Hypothalamus (tissue), 51 donors: ENCODE measurements around the gene CRAT.

ENCODE experiments used
- DNase-seq, 51 donors: peaks; one replicate each; lab custom pipeline; 2025; lab: John Stamatoyannopoulos, UW

Gene CRAT

DNA sequence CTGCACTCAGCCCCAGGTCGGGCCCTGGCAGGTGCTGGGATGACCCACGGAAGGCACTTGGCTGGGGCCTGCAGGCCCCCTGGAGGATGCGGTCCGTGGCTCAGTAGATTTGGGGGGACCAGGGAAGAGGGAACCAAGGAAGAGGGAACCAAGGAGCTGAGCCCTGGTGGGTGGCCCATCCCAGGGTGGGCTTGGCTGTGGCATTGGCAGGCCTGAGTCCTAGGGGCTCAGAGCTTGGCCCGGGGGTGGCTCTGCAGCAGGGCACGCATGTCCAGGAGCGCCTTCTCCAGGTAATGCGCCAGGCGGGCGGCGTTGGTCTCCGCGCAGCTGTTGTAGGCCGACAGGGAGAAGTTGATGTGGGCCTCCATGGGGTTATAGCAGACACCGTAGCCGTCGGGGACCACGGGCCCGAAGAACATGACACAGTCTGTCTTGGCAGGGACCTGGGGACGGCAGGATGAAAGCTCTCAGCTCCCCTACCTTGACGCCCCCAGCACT is 15.4 kb downstream of the CRAT start:
- DNase-seq = no peak

DNA sequence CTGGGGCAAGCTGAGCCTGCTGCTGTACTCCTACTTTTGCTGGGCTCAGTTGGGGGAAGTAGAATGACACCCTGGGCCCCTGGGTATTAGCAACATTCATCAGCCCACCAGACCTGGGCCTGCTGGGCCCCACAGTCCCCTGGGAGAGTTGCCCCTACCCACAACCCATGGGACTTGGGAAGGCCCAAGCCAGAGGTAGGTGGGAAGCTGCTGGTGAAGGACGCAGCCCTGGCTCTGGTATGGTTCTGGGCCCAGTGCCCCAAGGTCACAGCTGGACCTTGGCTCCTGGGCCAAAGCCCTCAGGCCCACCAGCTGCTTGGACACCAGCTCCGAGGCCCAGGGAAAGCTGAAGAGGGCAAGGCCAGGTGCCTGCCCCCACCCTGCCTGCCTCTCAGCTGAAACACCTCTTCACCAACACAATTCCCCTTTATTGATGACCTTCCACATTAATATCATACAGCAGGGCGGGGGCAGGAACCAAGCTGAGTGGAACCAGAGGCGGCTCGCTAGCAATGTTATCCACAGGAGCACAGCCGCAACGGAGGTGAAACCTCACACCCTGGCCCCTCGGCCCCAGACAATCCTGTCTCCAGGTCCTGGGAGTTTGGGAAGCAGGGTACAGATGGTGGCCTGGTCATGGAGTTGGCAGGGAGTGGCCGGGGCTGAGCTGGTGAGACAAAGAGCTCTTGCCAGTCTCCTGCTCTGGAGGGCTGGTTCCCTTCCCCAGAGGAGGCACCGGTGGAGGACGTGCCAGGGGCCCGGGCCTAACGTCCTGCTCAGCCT is 16.0 kb downstream of the CRAT start:
- no peak for DNase-seq

DNA sequence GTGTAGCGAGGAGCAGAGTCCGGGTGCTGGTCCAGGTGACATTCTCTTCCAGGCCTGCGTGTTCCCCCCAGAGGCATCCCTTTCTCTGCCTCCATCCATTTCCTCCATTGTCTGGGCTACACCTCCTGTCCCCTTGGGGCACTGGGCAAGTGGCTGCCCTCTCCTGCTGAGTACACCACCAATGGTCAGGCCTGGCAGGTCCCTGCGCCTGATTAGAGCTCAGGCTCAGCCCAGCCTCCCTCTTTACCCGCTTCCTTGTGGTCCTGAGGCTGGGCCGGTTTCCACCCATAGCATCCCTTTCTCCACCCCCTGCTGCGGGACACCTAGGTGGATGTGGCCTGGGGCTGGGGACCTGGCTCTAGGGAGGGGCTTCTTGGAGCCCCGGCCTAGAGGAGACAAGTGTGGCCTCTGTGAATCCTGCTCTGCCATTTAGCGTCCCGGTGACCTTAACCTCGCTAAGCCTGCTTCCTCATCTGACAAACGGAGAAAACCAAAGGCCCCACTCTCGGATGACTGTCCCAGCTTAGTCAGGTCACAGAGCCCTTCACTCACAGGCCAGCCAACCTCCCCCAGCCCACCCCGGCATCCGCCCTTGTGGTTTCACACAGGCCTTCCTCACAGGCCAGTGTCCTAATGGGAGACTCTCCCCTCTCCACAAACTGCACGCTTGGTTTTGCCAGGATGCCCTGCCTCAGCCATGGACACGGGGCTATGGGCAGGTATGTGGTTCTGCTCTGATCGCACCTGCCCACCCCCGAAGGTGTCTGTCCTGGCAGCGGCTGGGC is 16.8 kb downstream of the CRAT start:
- no peak for DNase-seq

DNA sequence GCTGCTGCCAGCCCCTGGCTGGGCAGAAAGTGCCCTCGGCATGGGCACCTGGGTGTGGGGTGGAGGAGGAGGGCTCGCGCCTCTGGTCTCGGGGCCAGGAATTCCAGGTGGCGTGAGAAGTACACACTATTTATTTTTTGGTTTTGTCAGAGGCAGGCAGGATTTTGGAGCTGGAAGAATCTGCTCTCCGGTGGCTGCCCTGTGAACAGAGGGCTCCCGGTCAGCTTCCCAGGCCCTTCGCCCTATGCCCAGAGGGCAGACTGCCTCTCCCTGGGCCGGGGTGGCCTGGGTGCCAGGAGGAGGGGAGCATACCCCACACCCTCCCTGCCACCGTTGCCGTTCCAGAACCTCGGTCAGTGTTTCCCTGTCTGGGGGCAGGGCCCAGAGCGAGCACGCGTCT is 21.3 kb downstream of the CRAT start:
- no peak for DNase-seq

DNA sequence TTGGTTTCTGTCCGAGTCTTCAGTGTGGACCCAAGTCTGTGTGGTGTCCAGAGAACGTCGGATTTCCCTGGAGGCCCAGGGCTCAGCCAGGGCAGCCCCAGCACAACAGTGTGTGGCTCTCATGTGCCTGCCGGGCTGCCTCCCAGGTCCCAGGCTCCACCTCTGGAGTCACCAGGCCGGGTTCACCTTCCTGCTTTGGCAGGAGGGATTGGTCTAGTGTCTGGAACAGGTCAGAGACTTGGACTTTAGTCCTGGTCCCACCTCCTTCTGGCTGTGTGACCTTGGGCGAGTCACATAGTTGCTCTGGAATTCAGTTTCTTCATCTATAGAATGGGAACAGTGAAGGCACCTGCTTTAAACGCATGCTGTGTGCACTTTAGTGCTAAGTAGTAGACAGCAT is 26.5 kb downstream of the CRAT start:
- no peak for DNase-seq

DNA sequence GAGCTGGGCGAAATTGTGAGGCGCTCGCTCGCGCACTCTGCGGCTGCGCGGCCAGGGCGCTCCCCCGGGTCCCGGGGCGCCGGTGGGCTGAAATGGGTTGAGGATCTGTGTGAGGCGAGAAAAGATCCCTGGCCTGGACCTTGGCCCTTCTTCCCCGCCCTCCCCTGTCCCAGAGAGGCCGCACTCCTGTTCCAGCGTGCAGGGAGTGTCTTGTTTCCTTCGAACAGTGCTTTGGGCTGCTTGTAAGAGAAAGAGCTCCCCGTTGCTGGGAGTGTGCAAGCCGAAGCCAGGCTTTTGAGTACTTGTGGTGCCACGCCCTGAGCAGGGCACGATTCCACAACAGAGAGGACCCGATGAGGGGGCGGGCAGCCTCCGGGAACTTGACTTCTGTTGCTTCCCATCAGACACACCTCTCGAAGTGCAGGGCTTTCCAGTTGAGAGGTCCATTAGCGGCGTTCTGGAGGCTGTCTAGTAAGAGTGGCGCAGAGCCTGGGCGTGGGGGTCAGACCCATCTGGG is 29.1 kb downstream of the CRAT start:
- DNase-seq = peak in 6 of 51 donors; percentile 33 to 62 (median 50)

DNA sequence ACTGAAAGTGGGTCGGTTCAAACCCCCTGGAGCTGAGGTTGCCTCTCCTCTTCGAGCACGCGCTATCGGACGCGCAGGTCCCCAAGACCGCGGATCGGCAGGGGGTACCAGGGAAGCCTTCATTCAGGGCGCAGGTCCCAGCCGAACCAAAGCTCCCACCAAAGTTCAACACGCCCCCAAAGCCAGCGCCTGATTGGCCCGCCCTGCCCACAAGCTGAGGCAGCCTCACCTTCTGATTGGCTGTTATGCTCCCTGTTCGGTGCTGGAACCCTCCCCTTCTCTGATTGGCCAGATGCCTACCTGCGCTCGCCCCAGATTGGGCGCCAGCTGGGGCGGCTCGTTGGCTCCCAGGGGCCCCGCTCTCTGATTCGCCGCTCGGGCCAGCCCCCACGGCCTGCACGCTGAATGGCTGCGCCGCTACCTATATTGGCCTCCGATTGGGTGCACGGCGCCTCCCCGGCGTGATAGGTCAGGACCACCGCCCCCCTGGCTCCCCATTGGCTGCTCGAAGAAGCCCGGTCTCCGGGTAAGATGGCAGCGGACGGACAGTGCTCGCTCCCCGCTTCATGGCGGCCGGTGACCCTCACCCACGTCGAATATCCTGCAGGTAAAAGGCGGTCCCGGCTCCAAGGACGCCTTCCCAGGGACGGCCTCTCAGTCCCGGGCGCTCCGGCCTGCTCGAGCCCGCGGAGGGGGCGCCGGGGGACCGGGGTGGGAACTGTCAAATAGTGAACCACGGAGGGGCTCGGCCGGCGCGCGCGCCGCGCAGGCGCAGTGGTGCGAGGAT is 29.8 kb downstream of the CRAT start, which contains the start of gene DOLPP1:
DOLPP1 (plus strand) TSS at position 511 of the 787 bp plus-strand sequence; CDS start at position 532, 21 bp downstream.
- DNase-seq = peak; percentile 93 to 100 (median 98)

DNA sequence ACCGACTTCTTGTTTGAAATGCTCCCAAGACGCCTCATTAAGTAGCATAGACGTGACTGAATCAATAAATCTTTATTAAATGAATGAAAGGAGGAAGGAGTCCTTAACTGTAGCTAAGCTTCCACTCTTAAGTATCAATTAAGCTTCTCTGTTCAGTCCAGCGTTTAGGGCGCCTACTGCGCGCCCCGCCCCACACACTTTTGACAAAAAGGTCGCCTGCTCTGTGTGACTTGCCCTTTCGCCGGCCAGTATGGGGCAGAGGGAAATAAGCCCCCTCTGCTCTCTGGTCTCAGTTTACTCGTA is 30.3 kb downstream of the CRAT start:
- DNase-seq = no peak

DNA sequence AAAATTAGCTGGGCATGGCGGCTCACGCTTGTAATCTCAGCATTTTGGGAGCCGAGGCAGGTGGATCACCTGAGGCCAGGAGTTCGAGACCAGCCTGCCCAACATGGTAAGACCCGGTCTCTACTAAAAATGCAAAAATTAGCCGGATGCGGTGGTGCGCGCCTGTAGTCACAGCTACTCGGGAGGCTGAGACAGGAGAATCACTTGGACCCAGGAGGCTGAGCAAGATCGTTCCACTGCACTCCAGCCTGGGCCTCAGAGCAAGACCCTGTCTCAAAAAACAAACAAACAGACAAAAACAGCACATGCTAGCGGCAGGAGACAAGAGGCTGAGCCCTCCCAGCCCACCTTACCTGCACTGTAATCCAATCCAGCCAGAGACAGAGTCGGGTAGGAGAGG is 30.8 kb downstream of the CRAT start:
- no peak for DNase-seq

DNA sequence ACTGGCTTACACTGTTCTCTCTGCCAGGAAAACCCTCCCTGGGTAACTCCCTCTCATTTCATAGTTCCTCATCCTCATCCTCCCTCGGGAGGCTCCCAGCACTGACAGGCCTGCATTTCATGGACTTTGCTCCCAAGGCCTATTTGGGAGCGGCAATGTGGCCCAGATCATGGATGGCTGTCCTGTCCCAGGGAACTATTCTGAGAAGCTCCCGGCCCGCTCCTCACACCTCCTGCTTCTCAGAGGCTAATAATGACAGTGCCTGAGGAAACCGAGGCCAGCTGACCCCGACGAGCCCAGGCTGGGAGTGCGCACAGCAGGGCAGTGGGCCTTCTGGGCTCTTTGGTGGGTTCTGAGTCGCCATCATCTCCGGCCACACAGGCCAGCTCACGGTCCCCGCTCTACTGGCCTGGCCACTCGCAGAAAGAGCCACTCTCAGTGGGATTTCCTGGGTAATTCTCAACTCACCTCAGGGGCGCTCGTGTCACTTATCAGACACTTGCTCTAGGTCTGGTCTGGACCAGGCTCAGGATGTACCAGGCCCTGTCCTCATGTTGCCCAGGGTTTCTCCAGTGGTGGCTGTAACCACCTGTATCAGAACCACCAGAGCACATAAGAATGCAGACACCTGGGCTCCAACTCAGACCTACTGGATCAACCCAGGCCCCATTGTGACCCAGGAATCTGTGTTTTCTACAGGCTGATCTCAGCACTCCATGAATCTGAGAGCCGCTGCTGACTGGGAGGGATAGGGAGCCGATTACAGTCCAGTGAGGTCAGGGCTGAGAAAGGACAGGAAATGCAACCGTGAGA is 31.7 kb downstream of the CRAT start:
- no peak for DNase-seq

DNA sequence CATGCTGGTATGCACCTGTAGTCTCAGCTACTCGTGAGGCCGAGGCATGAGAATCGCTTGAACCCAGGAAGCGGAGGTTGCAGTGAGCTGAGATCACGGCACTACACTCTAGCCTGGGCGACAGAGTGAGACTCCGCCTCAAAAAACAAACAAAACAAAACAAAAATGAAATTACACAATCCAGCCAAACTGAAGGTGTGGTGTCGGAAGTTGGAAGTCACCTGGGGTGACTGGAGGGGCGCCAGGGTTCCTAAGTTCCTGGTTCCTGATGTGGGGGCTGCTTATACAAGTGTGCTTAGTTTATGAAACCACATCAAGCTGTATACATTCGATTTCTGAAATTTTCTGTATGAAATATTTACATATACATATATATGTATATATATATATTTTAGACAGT is 33.4 kb downstream of the CRAT start:
- no peak for DNase-seq

DNA sequence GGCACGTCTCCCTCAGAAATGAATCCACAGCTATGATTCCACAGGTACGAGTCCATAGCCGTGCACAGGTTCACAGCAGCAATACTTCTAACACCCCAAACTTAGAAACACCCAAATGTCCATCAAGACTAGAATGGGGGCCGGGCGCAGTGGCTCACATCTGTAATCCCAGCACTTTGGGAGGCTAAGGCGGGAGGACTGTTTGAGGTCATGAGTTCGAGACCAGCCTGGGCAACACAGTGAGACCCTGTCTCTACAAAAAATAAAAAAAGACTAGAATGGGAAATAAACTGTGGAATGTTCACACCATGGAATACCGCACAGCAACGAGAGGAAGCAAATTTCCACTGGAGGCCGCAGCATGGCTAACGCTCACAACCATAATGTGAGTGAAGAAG is 34.0 kb downstream of the CRAT start:
- no peak for DNase-seq

DNA sequence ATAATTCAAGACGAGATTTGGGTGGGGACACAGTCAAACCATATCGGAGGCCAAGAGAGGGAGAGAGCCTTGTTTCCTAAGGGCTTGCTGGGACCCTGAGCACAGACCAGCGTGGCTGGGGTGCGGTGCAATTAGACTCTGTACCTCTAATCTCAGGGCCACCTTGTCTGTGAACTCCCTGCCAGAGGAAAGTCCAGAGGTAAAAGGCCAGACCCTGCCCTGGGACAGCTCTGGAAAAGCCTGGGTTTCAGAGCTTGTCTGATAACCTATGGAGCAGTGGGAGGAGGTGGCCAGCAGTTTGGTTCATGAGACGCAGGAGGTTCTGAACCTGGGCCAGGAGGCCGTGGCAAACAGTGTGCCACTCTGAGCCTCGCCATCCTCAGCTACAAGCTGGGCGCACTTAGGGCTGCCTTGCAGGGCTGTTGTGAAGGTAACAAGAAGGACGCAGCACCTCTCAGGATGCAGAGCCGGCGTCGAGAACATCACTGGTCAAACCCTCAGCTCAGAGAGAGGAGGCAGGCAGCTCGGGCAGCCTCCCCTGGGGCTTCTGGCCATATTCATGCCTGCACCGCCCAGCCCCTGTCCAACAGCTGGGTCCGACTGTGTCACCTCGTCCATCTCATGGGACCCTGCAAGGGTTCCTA is 34.5 kb downstream of the CRAT start:
- no peak for DNase-seq

DNA sequence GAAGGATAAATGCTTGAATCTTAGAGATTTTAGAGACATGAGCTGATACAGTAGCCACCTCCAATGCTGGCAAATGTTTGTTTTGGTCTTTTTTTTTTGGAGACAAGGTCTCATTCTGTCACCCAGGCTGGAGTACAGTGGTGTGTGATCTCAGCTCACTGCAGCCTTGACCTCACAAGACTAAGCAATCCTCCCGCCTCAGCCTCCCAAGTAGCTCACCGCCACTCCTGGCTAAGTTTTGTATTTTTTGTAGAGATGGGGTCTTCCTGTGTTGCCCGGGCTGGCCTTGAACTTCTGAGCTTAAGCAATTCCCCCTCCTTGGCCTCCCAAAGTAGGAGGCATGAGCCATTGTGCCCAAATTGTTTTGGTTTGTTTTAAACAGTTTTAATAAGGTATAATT is 36.5 kb downstream of the CRAT start:
- no peak for DNase-seq

DNA sequence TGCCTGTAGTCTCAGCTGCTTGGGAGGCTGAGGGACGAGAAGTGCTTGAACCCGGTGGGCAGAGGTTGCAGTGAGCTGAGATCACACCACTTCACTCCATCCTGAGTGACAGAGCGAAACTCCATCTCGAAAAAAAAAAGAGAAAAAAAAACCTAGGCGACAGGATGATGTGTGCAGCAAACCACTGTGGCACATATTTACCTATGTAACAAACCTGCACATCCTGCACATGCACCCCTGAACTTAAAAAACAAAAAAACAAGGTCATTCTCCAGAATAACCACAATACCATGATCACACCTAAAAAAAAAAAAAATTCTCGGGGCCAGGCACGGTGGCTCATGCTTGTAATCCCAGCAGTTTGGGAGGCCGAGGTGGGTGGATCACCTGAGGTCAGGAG is 37.2 kb downstream of the CRAT start:
- no peak for DNase-seq

DNA sequence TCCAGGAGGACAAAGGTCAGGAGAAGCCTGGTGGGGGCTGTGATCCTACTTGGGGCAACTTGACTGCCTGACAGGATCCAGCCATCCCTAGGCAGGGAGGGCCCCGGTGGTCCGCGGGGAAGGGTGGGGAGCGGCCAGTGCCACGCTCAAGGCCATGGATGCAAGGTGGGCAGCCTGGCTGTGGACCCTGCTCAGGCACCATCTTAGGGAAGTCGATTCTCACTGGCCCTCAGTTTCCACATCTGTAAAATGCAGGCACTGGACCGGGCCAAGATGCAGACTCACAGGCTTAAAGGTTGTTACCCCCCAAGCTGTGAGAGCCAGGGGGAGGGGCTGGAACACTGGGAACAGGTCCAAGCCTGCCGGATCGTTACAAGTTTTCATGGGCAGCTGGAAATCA is 38.4 kb downstream of the CRAT start:
- DNase-seq = no peak

DNA sequence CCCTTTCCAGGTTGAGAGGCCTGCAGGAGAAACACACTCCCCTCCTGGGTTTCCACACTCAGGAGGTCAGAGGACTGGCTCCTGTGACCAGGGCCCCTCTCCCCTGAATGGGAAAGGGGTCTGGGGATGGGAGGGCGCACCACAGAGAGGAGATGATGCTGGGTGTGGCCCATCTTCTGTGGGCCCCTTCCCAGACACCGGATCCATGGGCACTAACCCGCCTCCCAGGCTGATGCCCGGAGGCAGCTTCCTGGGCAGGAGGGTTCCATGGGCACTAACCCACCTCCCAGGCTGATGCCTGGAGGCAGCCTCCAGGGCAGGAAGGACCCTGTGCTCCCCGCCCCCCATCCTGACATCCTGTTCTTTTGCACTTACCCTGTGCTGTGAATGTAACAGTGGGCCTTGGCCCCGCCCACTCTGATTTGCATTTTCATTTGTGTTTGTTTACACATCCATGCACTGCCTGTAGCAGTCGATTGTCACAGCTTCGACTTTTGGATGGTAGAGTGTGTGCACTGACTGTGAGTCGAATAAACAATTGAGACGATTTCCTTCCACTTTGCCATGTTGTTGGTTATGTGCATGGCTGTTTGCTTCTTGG is 39.0 kb downstream of the CRAT start:
- DNase-seq = no peak

DNA sequence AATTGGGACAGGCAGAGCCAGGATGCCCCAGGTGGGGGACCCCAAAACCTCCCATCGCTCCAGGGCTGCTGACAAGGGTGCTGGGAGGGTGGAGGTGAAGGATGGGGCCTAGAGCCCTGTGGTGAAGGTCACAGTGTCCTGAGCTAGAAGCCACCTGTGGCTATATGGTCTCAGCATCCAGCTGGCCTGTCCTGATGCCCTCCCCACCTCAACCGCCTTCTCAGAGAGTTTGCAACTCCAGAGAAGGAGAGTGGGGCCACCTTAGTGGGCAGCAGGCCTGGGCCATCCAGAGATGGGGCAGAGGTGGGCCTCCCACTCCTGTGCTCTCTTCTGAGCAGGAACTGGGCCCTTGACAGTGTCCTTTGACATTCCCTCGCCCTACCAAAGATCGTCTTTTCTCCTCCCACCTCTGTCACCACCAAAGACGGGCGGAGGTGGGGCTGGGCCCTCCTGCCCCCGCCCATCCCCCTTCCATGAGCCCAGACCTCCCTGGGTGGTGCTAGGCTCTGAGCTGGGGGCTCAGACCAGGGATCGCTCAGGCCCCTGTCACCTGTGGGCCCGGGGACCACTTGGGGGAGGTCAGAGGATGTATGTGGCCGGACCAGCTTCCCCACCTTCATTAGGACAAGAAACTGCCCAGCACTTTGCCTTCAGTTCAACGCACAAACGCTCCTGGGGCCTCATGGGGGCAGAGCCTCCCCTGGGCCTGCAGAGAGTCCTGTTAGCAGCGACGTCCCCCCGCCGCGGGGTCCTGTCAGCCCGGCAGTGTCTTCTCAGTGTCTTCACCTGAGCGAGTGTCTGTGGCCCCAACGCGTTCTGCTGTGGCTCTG is 39.7 kb downstream of the CRAT start:
- no peak for DNase-seq
